Karpas-422 (cell line): Measurements from ENCODE around the gene EIF3C. TPM values are rescaled to one million over a fixed set of nuclear protein-coding genes. Genes with fewer than 3 reads are reported as not detected.
"Not testable (repeated sequence)": the region's sequence is repeated elsewhere in the genome, so short reads cannot be mapped to it uniquely, and the experiment has no call there.

ENCODE experiments used
- DNase-seq: peaks from one replicate; pipeline ENCODE4 v3.0.0-alpha.2; 2015
- H2AFZ ChIP-seq: fragments of 200-600 bp; sonication (generic); 2 replicates; pipeline ENCODE4 v1.6.1; 2014; ENCODE audit warnings: antibody characterized with exemption, low read length, mixed read lengths
- H3K27ac ChIP-seq: fragments of 200-600 bp; sonication (generic); 2 replicates; pipeline ENCODE4 v1.5.1; 2014; ENCODE audit warnings: mild to moderate bottlenecking, low read length, moderate library complexity
- H3K27me3 ChIP-seq: fragments of 200-600 bp; sonication (generic); 2 replicates; pipeline ENCODE4 v1.6.1; 2014; ENCODE audit warnings: low read length, mixed read lengths
- H3K36me3 ChIP-seq: fragments of 200-600 bp; sonication (generic); 2 replicates; pipeline ENCODE4 v1.6.1; 2014; ENCODE audit warnings: low read length, mixed read lengths; ENCODE audit not compliant: insufficient read depth
- H3K4me1 ChIP-seq: fragments of 200-600 bp; sonication (generic); 2 replicates; pipeline ENCODE4 v1.6.1; 2014; ENCODE audit warnings: mild to moderate bottlenecking, low read length, mixed read lengths
- H3K4me2 ChIP-seq: fragments of 200-600 bp; sonication (generic); 2 replicates; pipeline ENCODE4 v1.6.1; 2014; ENCODE audit warnings: low read length, low read depth, mild to moderate bottlenecking; ENCODE audit not compliant: poor library complexity, severe bottlenecking
- H3K4me3 ChIP-seq: fragments of 200-600 bp; sonication (generic); 2 replicates; pipeline ENCODE4 v1.5.1; 2014; ENCODE audit warnings: mild to moderate bottlenecking, antibody characterized with exemption, low read length, mixed read lengths
- H3K79me2 ChIP-seq: fragments of 200-600 bp; sonication (generic); 2 replicates; pipeline ENCODE4 v1.6.1; 2014; ENCODE audit warnings: mild to moderate bottlenecking, low read length, mixed read lengths
- H3K9ac ChIP-seq: fragments of 200-600 bp; sonication (generic); 2 replicates; pipeline ENCODE4 v1.6.0; 2014; ENCODE audit warnings: low read length
- H3K9me2 ChIP-seq: fragments of 200-600 bp; sonication (generic), shearing (Covaris generic); replicated peaks from 2 replicates; pipeline ENCODE4 v1.6.0; 2014; ENCODE audit warnings: mild to moderate bottlenecking, low read length, moderate library complexity; ENCODE audit not compliant: insufficient read depth
- H3K9me3 ChIP-seq: fragments of 300-700, 200-600 bp; sonication (generic); 2 replicates; pipeline ENCODE4 v1.6.1; 2014; ENCODE audit warnings: low read length, mixed read lengths
- H4K20me1 ChIP-seq: fragments of 200-600 bp; sonication (generic); 2 replicates; pipeline ENCODE4 v1.6.1; 2014; ENCODE audit warnings: mild to moderate bottlenecking, antibody characterized with exemption, low read length, low read depth; ENCODE audit not compliant: insufficient read depth
- total RNA-seq: library from RNA; depleted of rRNA; stranded (reverse); fragments of >200 nt; shearing (Covaris generic); gene quantifications from 2 replicates; pipeline ENCODE4 v1.2.3, GENCODE V29; 2014; ENCODE audit warnings: low replicate concordance

The EIF3C gene
- total RNA-seq, 1 experiment from 2014 or later, result 188 TPM

DNA sequence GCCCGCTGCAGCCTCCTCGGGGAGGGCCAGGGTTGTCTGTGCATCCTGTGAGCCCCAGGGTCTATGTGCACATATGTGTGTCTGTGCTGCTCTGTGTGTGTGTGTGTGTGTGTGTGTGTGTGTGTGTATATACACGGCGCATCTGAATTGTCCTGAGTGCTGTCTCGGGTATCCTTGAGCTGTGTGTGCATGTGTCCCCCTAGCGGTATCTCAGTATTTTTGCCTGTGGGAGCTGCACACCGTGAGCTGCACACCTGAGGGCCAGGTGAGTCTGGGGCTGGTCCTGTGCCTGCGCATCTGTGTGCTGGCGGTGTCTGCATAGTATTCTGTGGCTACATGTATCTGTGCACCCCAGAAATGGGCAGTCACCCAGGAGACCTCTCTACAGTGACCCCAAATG is 28.5 kb downstream of the EIF3C start:
- not testable (repeated sequence) for H3K9me3 ChIP-seq, H3K4me2 ChIP-seq, H3K9me2 ChIP-seq, H3K4me3 ChIP-seq, DNase-seq, H3K36me3 ChIP-seq, H3K9ac ChIP-seq, H2AFZ ChIP-seq, H3K4me1 ChIP-seq, H4K20me1 ChIP-seq, H3K79me2 ChIP-seq, H3K27ac ChIP-seq, H3K27me3 ChIP-seq

DNA sequence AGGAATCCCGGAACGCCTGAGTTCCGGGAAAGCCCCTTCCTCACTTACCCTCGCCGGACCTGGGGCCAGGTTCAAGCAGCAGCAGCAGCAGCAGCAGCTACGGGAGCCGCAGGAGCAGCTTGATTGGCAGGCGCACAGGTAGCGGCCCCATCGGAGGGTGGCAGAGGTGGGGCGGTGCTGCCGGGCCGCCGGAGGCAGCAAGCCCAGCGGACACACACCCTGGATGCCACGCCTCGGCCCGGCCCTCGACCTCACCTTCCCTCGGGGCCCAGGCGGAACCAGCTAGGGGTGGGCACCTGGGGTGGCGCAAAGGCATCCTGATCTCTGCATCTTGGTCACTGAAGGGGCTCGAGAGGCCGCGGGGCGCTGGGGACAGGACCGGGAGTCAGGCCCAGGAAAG is 29.4 kb downstream of the EIF3C start:
- not testable (repeated sequence) for H3K9ac ChIP-seq, H3K4me3 ChIP-seq, DNase-seq, H3K36me3 ChIP-seq, H3K4me2 ChIP-seq, H3K27ac ChIP-seq, H3K4me1 ChIP-seq, H3K79me2 ChIP-seq, H4K20me1 ChIP-seq, H3K9me3 ChIP-seq, H3K27me3 ChIP-seq, H2AFZ ChIP-seq, H3K9me2 ChIP-seq

GRCh38 chr16:28741295-28741694 is 30.0 kb downstream of the EIF3C start:
- H3K36me3 ChIP-seq, H3K9me2 ChIP-seq, H3K79me2 ChIP-seq, DNase-seq, H3K9ac ChIP-seq, H3K4me3 ChIP-seq, H2AFZ ChIP-seq, H3K4me2 ChIP-seq, H3K27ac ChIP-seq, H4K20me1 ChIP-seq, H3K4me1 ChIP-seq, H3K9me3 ChIP-seq, H3K27me3 ChIP-seq: not testable (repeated sequence)

DNA sequence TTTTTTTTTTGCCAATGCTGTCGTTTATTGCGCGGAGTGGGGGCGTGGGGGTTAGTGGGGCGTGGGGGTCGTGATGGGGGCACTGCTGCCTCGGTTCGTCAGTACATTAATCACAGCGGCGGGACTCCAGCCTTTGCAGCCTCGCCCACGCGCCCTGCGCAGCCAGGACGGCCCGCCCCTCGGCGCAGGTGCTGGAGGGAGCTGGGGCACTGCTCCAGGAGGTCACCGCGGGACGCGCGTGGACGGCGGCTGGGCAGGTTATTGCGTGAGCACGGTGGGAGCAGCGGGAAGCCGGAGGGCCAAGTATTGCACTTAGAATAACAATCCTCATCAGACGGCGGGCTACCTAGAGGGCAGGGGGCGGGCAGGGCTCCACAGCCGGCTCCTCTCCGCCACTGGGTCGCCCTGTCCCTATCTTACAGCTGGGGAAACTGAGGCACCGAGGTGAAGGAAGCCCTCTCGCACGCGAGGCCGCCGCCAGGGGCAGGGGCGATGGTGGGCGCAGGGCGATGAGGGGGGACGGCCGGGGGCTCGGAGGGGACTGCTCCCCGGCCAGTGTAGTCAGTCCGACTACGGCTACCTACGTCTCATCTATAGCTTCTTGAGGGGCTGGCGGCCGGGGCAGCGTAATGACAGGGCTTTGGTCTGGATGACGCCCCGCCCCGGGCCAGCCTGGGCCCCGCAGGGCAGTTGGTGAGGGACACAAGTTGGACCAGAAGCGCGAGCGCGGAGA is 35.5 kb downstream of the EIF3C start:
- H2AFZ ChIP-seq, H3K4me3 ChIP-seq, H3K4me1 ChIP-seq, H3K27ac ChIP-seq, H3K9me2 ChIP-seq, H3K36me3 ChIP-seq, H3K27me3 ChIP-seq, DNase-seq, H4K20me1 ChIP-seq, H3K9me3 ChIP-seq, H3K9ac ChIP-seq, H3K79me2 ChIP-seq, H3K4me2 ChIP-seq: not testable (repeated sequence)

DNA sequence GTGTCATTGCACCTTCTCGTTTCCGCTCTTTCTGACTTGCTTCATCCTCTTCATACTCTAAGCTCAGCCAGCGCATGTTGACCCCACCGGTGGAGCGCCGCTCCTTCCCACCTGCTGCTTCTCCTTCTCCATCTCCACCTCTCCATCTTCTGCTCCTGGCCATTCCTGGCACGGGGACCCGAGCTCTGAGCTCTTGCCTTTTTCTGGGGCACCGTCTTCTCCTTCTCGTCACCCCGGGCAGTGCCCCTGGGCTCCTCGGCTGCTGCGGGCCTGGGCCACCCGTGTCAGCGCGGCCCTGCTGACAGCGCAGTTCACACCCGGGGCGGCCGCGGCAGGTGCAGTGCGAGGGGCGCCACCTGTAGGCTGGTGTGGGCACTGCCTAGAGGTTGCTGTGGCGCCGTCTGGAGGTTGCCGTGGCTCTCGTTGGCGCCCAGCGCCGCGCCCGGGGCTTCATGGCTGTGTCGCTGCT is 38.8 kb downstream of the EIF3C start:
- H3K9ac ChIP-seq, result peak overlapping the region; percentile 50
- not testable (repeated sequence) for H3K27me3 ChIP-seq, H3K27ac ChIP-seq, H3K4me3 ChIP-seq, DNase-seq, H2AFZ ChIP-seq, H3K9me2 ChIP-seq, H3K79me2 ChIP-seq, H3K36me3 ChIP-seq, H3K9me3 ChIP-seq, H4K20me1 ChIP-seq, H3K4me1 ChIP-seq
- peak overlapping the region; percentile 50 for H3K4me2 ChIP-seq

DNA sequence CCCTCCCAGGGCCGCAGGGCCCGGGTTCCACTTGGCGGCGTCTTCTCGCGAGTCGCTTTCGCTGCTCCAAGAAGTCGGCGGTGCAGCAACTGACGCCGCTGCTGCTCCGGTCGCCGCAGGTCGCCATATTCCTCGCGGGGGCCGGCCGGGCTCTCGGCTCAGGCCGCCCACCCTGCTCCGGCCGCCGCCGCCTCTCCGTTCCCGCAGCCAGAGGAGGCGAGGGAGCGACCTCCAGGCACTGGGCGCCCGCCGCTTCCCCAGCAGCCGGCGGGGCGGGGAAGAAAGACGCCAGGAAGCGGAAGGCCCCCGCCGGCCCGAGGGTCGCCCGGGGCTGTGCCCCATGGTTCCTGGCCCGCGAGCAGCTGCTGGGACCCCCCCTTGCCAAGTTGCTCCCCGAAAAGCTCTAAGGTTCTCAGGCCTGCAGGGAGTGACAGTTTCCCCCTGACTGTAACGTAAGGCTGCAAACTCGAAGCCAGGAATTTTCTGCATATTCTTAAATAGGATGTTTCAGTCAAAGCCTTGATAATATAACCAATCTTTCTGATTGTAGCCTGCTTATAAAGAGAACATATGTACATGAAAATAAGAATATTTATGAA is 39.3 kb downstream of the EIF3C start:
- not testable (repeated sequence) for H2AFZ ChIP-seq, H3K36me3 ChIP-seq, DNase-seq, H3K27me3 ChIP-seq, H3K9ac ChIP-seq, H4K20me1 ChIP-seq, H3K9me3 ChIP-seq, H3K79me2 ChIP-seq, H3K4me2 ChIP-seq, H3K4me1 ChIP-seq, H3K9me2 ChIP-seq, H3K27ac ChIP-seq, H3K4me3 ChIP-seq

DNA sequence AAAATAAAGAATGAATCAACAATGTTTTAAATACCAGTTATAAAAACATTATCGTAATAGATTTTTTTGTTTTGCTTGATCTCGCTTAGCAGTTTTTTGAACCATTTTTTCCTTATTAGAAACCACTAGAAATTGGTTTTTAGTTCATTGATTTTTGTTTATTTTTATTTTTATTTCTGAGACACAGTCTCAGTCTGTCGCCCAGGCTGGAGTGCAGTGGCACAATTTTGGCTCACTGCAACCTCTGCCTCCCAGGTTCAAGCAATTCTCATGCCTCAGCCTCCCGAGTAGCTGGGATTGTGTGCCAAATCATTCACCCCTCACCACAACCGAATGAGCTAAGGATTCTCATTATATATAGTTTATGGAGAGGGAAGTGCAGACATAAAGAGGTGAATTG is 40.2 kb downstream of the EIF3C start, which contains the start of gene NPIPB9:
TSS of gene NPIPB9 (plus strand) at position 301 of the 400 bp plus-strand sequence.
- H4K20me1 ChIP-seq, H3K4me3 ChIP-seq, H3K9me2 ChIP-seq, H3K9ac ChIP-seq, H3K9me3 ChIP-seq, H3K79me2 ChIP-seq, H3K36me3 ChIP-seq, H3K27ac ChIP-seq, H3K4me1 ChIP-seq, H3K27me3 ChIP-seq, H2AFZ ChIP-seq, DNase-seq, H3K4me2 ChIP-seq: not testable (repeated sequence)

DNA sequence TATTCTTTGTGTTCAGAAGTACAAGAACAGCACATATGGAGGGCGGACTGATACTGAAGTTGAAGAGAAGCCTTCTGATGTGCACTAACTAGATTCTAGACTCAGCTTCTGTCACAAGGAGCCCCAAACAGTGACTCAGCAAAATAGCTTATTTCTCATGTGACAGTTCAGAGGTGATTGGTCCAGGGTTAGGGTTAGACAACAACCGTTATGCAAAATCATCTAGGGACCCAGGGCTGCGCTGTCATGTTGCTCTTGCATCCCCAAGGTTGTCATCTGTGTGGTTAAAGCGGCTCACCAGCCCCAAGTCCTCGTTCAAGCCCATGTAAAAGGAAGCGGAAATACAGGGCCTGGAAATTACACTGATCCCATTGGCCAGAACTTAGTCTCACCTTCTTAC is 70.4 kb downstream of the EIF3C start:
- H3K79me2 ChIP-seq, H3K4me1 ChIP-seq, H3K27ac ChIP-seq, H3K9me2 ChIP-seq, H4K20me1 ChIP-seq, H3K27me3 ChIP-seq, DNase-seq, H3K36me3 ChIP-seq, H3K9ac ChIP-seq, H3K4me3 ChIP-seq, H3K4me2 ChIP-seq, H3K9me3 ChIP-seq, H2AFZ ChIP-seq: not testable (repeated sequence)
